Thyroid gland (tissue), 4 donors: ENCODE measurements around the gene NKX2-1. TPM values are rescaled to one million over a fixed set of nuclear protein-coding genes. Genes with fewer than 3 reads are reported as not detected.

ENCODE experiments used
- DNase-seq, 2 donors: peaks; one replicate each; pipeline ENCODE4 v3.0.0-alpha.2; 2019
- H3K27ac ChIP-seq, 3 donors: fragments of 200-600 bp; sonication (generic); 1 replicate in 2 of 3; 2 replicates in 1 of 3; pipeline ENCODE4 v1.5.1; 2016 to 2019; ENCODE audit warnings: mild to moderate bottlenecking in 1 of 3, moderate library complexity in 1 of 3
- H3K27me3 ChIP-seq: fragments of 200-600 bp; sonication (generic); one replicate; pipeline ENCODE4 v1.5.1; 2019
- H3K36me3 ChIP-seq, 2 donors: fragments of 200-600 bp; sonication (generic); one replicate each; pipeline ENCODE4 v1.5.1; 2016 to 2019
- H3K4me1 ChIP-seq, 2 donors: fragments of 200-600 bp; sonication (generic); one replicate each; pipeline ENCODE4 v1.5.1; 2017 to 2019
- H3K4me3 ChIP-seq, 3 donors: fragments of 200-600 bp; sonication (generic); replicated peaks in 1 of 3; 1 replicate in 2 of 3; 2 replicates in 1 of 3; pipeline ENCODE4 v1.5.1; 2016; ENCODE audit warnings: mild to moderate bottlenecking in 1 of 3
- H3K9me3 ChIP-seq: fragments of 200-600 bp; sonication (generic); one replicate; pipeline ENCODE4 v1.5.1; 2017
- CTCF ChIP-seq, 6 experiments: fragments of 200-600 bp in 3 of 6; fragments of 450-650 bp in 3 of 6; sonication (generic) in 3 of 6; IDR thresholded peaks; one replicate each; pipeline ENCODE4 v1.5.1; 2016 to 2019; ENCODE audit warnings: antibody characterized with exemption in 6 of 6, mild to moderate bottlenecking in 2 of 6, inconsistent platforms in 1 of 6, moderate library complexity in 1 of 6
- POLR2A ChIP-seq, 2 donors: fragments of 450-650 bp; IDR thresholded peaks; one replicate each; pipeline ENCODE4 v1.6.1; 2017; ENCODE audit warnings: antibody characterized with exemption in 2 of 2, mild to moderate bottlenecking in 2 of 2, moderate library complexity in 1 of 2
- WGBS, 2 donors: methylation state at CpG; one replicate each; pipeline ENCODE4 v1.1.5; 2017; 5-methylcytosine and 5-hydroxymethylcytosine counted together
- intact Hi-C: fragments of 100-400 bp; cut with DNase I; formaldehyde crosslinking; loops from one replicate; pipeline ENCODE4 v1.15.1; 2023
- total RNA-seq, 4 donors: library from RNA; depleted of rRNA; stranded (reverse); fragments of >200 nt; gene quantifications; one replicate each; pipeline ENCODE4 v1.2.3, GENCODE V29; 2016

Gene NKX2-1
- total RNA-seq: 100 to 1,000 TPM; 209 to 375 (median 310) TPM

GRCh38 chr14:36519431-36520321 lies at the start of gene NKX2-1:
Gene NKX2-1, minus strand, starts transcription at chr14:36520232. Its CDS starts 103 bp downstream, at chr14:36520129.
- DNase-seq: peak; percentile 90 to 91
- TF ChIP-seq POLR2A (IDR thresholded peaks at IDR 0.05) (peak; percentile 57 to 91), CTCF (IDR thresholded peaks at IDR 0.05) (peak in 3 of 6 experiments; percentile 16 to 35 (median 32))
- H3K4me3 ChIP-seq: peak within 1 kb of the TSS; percentile 80 to 87 (median 81)
- H3K36me3 ChIP-seq: peaks cover 21 to 29% of the 10 kb centered on the region in 2 donors
- peaks cover 14 to 25% of the 10 kb centered on the region in 2 donors for H3K4me1 ChIP-seq
- H3K27ac ChIP-seq: peak within 1 kb of the TSS; percentile 98 to 100 (median 99)
- H3K27me3 ChIP-seq: no peaks in the 10 kb centered on the region
- no peaks in the 10 kb centered on the region for H3K9me3 ChIP-seq
- intact Hi-C loops: loop anchor here (2.0 to 5.0 kb wide), 3 partner anchors 15 to 247 kb away; no protein-coding TSS in a partner anchor
- 1% methylated on average over 34 to 45 of the region's 49 CpGs for WGBS, 2 donors

GRCh38 chr14:36556811-36557433 lies 36.9 kb upstream of the NKX2-1 start:
- H3K4me1 ChIP-seq: no peaks in the 10 kb centered on the region
- no peak overlapping the region for H3K27ac ChIP-seq
- H3K9me3 ChIP-seq: no peaks in the 10 kb centered on the region
- intact Hi-C loops: loop anchor here (10.0 kb wide), 3 partner anchors 48 to 662 kb away; no protein-coding TSS in a partner anchor
- H3K36me3 ChIP-seq: no peaks in the 10 kb centered on the region
- H3K4me3 ChIP-seq: no peak overlapping the region
- no peaks in the 10 kb centered on the region for H3K27me3 ChIP-seq
- TF ChIP-seq POLR2A (IDR thresholded peaks at IDR 0.05) (no peak), CTCF (IDR thresholded peaks at IDR 0.05) (peak; percentile 43 to 82 (median 59))
- 65 to 66% methylated on average over 9 of the region's 9 CpGs for WGBS, 2 donors
- DNase-seq: peak; percentile 38 to 46

GRCh38 chr14:36555998-36556743 lies 36.1 kb upstream of the NKX2-1 start:
- peak in 1 of 2 donors; percentile 12 for DNase-seq
- WGBS, 2 donors: 62 to 64% methylated on average over 6 of the region's 6 CpGs
- Histone ChIP-seq H3K27ac (no peak overlapping the region), H3K4me3 (no peak overlapping the region), H3K9me3 (no peaks in the 10 kb centered on the region), H3K4me1 (no peaks in the 10 kb centered on the region), H3K27me3 (no peaks in the 10 kb centered on the region), H3K36me3 (no peaks in the 10 kb centered on the region)
- intact Hi-C loops: loop anchor here (10.0 kb wide), 3 partner anchors 49 to 661 kb away; no protein-coding TSS in a partner anchor
- TF ChIP-seq POLR2A (IDR thresholded peaks at IDR 0.05): no peak
- TF ChIP-seq CTCF (IDR thresholded peaks at IDR 0.05): no peak

- no peak overlapping the region for H3K4me3 ChIP-seq
- DNase-seq: peak; percentile 24 to 42
- intact Hi-C loops: loop anchor here (10.0 kb wide), 3 partner anchors 51 to 659 kb away; no protein-coding TSS in a partner anchor
- H3K9me3 ChIP-seq: no peaks in the 10 kb centered on the region
- no peaks in the 10 kb centered on the region for H3K4me1 ChIP-seq
- no peaks in the 10 kb centered on the region for H3K36me3 ChIP-seq
- H3K27me3 ChIP-seq: no peaks in the 10 kb centered on the region
- TF ChIP-seq POLR2A (IDR thresholded peaks at IDR 0.05) (no peak), CTCF (IDR thresholded peaks at IDR 0.05) (peak; percentile 33 to 79 (median 60))
- no peak overlapping the region for H3K27ac ChIP-seq
- 44 to 45% methylated on average over 4 of the region's 4 CpGs for WGBS, 2 donors
Observed at GRCh38 chr14:36553656-36554260, 33.7 kb upstream of the NKX2-1 start.
